Endodermal cell (in vitro differentiated cells): ENCODE measurements around the gene HEG1. TPM values are rescaled to one million over a fixed set of nuclear protein-coding genes. Genes with fewer than 3 reads are reported as not detected.

Source experiments
- DNase-seq: peaks from one replicate; pipeline ENCODE4 v3.0.0-alpha.2; 2017
- H3K27ac ChIP-seq: 2 replicates; pipeline ENCODE4 v1.5.1; 2013; ENCODE audit warnings: mild to moderate bottlenecking, low read depth, low read length, moderate library complexity
- H3K27me3 ChIP-seq: 2 replicates; pipeline ENCODE4 v1.6.1; 2013; ENCODE audit warnings: mild to moderate bottlenecking, low read length, moderate library complexity; ENCODE audit not compliant: insufficient read depth, control insufficient read depth, poor library complexity, severe bottlenecking
- H3K36me3 ChIP-seq: 2 replicates; pipeline ENCODE4 v1.7.0; 2013; ENCODE audit warnings: mild to moderate bottlenecking, low read length, moderate library complexity; ENCODE audit not compliant: control insufficient read depth, insufficient read depth
- H3K4me1 ChIP-seq: one replicate; pipeline ENCODE4 v1.7.0; 2013; ENCODE audit warnings: low read length; ENCODE audit not compliant: control insufficient read depth, insufficient read depth
- H3K4me3 ChIP-seq: 2 replicates; pipeline ENCODE4 v1.5.1; 2013; ENCODE audit warnings: mild to moderate bottlenecking, low read length, moderate library complexity
- H3K9ac ChIP-seq: 2 replicates; pipeline ENCODE4 v1.6.1; 2013; ENCODE audit warnings: mild to moderate bottlenecking, low read length, moderate library complexity; ENCODE audit not compliant: poor library complexity, severe bottlenecking; ENCODE audit errors: extremely low read depth
- H3K9me3 ChIP-seq: 2 replicates; pipeline ENCODE4 v1.6.1; 2013; ENCODE audit warnings: mild to moderate bottlenecking, low read length, moderate library complexity; ENCODE audit not compliant: control insufficient read depth
- H3K27ac Mint-ChIP-seq: 2 replicates; pipeline ENCODE4 v1.8.0; 2020; ENCODE audit warnings: mixed read lengths
- H3K27me3 Mint-ChIP-seq: 2 replicates; pipeline ENCODE4 v1.8.0; 2021; ENCODE audit warnings: mild to moderate bottlenecking, mixed read lengths; ENCODE audit not compliant: insufficient read depth
- H3K36me3 Mint-ChIP-seq: 2 replicates; pipeline ENCODE4 v1.8.0; 2020; ENCODE audit warnings: low read depth, mixed read lengths
- H3K4me1 Mint-ChIP-seq: 2 replicates; pipeline ENCODE4 v1.8.0; 2020; ENCODE audit warnings: mixed read lengths
- H3K4me3 Mint-ChIP-seq: 2 replicates; pipeline ENCODE4 v1.8.0; 2020; ENCODE audit warnings: mild to moderate bottlenecking, moderate library complexity, mixed read lengths
- H3K9me3 Mint-ChIP-seq: 2 replicates; pipeline ENCODE4 v1.8.0; 2020; ENCODE audit warnings: mild to moderate bottlenecking, mixed read lengths
- WGBS, 2 experiments: methylation state at CpG; one replicate each; pipeline versions ENCODE4 v1.1.5 to v1.1.7; 2013; ENCODE audit warnings: missing lambda C conversion rate in 2 of 2, mixed read lengths in 1 of 2; ENCODE audit not compliant: insufficient coverage in 1 of 2, insufficient read length in 1 of 2; 5-methylcytosine and 5-hydroxymethylcytosine counted together
- total RNA-seq, 2 donors: library from RNA; stranded (reverse); fragmentation: NEBNext Ultra II Directional in 1 of 2; extraction: Animal tissue kit (Norgen Biotek cat#: 25700) in 1 of 2; gene quantifications; 2 replicates in 1 of 2; 3 replicates in 1 of 2; pipeline ENCODE4 v1.2.1, GENCODE V29; 2021
- TF ChIP-seq, protein P1 (sequence below): fragments of 200-600 bp; sonication (generic); conservative IDR thresholded peaks from 2 replicates; pipeline ENCODE4 v1.5.0; 2021; ENCODE audit warnings: antibody characterized with exemption, mild to moderate bottlenecking

HEG1 gene
- total RNA-seq, 2 donors from 2014 or later: 25.5 to 27.0 TPM

DNA sequence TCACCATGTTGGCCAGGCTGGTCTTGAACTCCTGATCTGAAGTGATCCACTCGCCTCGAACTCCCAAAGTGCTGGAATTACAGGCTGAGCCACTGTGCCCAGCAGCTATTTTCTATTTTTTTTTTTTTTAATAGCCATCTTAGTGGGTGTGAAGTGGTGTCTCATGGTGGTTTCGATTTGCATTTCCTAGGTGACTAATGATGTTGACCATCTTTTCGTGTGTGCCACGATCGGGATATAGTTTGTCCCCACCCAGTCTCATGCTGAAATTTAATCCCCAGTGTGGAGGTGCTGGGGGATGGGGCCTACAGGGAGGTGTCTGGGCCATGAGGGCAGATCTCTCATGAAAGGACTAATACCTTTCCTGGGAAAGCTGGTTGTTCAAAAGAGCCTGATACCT is 79.4 kb downstream of the HEG1 start:
- Mint-ChIP-seq H3K36me3 (peaks cover 44% of the 10 kb centered on the region), H3K27ac (no peak overlapping the region), H3K27me3 (no peaks in the 10 kb centered on the region), H3K4me1 (no peaks in the 10 kb centered on the region), H3K9me3 (peaks cover 14% of the 10 kb centered on the region), H3K4me3 (no peak overlapping the region)
- no peaks in the 10 kb centered on the region for H3K27me3 ChIP-seq
- WGBS, 2 experiments: 92 to 93% methylated on average over 4 to 6 of the region's 6 CpGs
- H3K36me3 ChIP-seq: peaks cover 45% of the 10 kb centered on the region
- no peaks in the 10 kb centered on the region for H3K4me1 ChIP-seq
- H3K27ac ChIP-seq: no peak overlapping the region
- no peak overlapping the region for H3K9ac ChIP-seq
- DNase-seq: no peak
- no peak overlapping the region for H3K4me3 ChIP-seq
- H3K9me3 ChIP-seq: peaks cover 6% of the 10 kb centered on the region
- TF ChIP-seq, protein P1, sequence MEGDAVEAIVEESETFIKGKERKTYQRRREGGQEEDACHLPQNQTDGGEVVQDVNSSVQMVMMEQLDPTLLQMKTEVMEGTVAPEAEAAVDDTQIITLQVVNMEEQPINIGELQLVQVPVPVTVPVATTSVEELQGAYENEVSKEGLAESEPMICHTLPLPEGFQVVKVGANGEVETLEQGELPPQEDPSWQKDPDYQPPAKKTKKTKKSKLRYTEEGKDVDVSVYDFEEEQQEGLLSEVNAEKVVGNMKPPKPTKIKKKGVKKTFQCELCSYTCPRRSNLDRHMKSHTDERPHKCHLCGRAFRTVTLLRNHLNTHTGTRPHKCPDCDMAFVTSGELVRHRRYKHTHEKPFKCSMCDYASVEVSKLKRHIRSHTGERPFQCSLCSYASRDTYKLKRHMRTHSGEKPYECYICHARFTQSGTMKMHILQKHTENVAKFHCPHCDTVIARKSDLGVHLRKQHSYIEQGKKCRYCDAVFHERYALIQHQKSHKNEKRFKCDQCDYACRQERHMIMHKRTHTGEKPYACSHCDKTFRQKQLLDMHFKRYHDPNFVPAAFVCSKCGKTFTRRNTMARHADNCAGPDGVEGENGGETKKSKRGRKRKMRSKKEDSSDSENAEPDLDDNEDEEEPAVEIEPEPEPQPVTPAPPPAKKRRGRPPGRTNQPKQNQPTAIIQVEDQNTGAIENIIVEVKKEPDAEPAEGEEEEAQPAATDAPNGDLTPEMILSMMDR: no peak

DNA sequence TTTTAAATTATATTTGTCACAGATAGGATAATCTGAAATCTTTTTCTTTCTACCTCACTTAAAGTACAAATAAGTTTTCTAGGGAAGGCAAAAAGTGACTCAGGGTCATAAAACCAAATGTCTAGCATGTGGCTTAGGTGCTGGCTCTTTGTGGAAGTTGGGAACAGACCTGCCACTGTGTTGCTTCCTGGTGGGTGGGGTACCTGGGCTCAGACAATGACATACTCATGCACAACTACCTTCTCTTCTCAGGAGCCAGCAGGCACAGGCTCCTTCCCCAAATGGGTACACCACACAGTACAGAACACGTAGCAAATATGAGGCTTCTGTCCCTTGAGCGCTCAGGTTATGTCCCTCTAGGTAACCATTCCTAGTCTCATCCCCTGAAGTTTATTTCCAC is 81.1 kb downstream of the HEG1 start:
- H3K9me3 ChIP-seq: peaks cover 6% of the 10 kb centered on the region
- H3K27ac Mint-ChIP-seq: no peak overlapping the region
- H3K4me1 ChIP-seq: no peaks in the 10 kb centered on the region
- peaks cover 14% of the 10 kb centered on the region for H3K9me3 Mint-ChIP-seq
- H3K9ac ChIP-seq: no peak overlapping the region
- H3K27me3 Mint-ChIP-seq: no peaks in the 10 kb centered on the region
- H3K4me3 ChIP-seq: no peak overlapping the region
- TF ChIP-seq, protein P1: no peak
- H3K4me1 Mint-ChIP-seq: no peaks in the 10 kb centered on the region
- DNase-seq: no peak
- no peak overlapping the region for H3K4me3 Mint-ChIP-seq
- H3K27me3 ChIP-seq: no peaks in the 10 kb centered on the region
- no peak overlapping the region for H3K27ac ChIP-seq
- WGBS, 2 experiments: 87 to 94% methylated on average over 2 of the region's 2 CpGs
- peaks cover 56% of the 10 kb centered on the region for H3K36me3 Mint-ChIP-seq
- H3K36me3 ChIP-seq: peaks cover 59% of the 10 kb centered on the region

DNA sequence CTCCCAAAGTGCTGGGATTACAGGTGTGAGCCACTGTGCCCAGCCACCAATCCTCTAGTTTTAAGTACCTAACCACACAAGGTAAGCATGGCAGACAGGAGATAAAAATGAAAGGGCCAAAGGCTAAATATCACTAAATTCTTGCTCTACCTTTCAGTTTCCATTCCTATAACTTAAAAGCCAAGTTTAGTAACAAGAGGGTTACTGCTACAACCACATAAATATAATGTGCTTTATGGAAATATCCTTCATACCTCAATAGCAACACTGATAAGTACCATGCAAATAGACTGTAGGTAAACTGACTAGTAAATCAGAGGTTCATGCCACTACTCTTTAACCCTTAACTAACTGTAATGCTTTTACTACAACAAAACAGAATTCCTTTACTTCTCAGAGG is 82.5 kb downstream of the HEG1 start:
- Mint-ChIP-seq H3K9me3 (peaks cover 11% of the 10 kb centered on the region), H3K27me3 (no peaks in the 10 kb centered on the region), H3K4me3 (no peak overlapping the region), H3K27ac (no peak overlapping the region), H3K4me1 (no peaks in the 10 kb centered on the region), H3K36me3 (peaks cover 64% of the 10 kb centered on the region)
- TF ChIP-seq, protein P1: no peak
- peaks cover 6% of the 10 kb centered on the region for H3K9me3 ChIP-seq
- peaks cover 68% of the 10 kb centered on the region for H3K36me3 ChIP-seq
- no peak for DNase-seq
- no peak overlapping the region for H3K4me3 ChIP-seq
- no peaks in the 10 kb centered on the region for H3K27me3 ChIP-seq
- no peak overlapping the region for H3K27ac ChIP-seq
- no peaks in the 10 kb centered on the region for H3K4me1 ChIP-seq
- H3K9ac ChIP-seq: no peak overlapping the region
